ENCODE measurements around the gene PIK3R6.

Gene PIK3R6

DNA sequence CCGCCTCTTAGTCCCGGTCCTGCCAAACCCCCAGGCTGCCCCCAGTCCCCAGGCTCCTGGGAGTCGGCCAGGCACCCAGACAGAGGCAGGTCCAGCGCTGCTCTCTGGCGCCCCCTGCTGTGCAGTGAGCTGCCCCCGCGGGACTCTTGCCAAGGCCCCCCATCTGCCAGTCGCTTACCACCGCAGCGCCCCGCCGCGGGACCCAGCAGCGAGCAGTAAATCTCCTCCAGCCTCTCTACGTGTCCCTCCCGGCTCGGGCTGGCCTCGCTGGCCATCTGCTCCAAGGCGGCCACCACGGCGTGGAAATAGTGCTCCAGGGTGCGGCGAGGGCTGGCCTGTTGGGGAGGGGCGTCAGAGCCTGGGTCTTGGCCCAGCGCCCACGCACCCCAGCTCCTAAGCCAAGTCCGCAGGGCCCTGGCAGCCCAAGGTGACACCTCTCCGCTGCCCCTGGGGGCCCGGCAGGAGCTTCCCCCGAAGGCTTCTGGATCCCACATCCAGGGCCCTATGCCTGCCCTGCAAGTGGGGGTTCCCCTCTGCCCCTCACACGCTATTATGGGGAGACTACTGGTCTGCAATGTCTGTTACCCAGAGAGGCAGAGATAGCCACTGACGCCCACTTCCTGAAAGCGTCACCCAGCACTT lies 34.6 kb downstream of the PIK3R6 start:
- TF ChIP-seq, protein P1, sequence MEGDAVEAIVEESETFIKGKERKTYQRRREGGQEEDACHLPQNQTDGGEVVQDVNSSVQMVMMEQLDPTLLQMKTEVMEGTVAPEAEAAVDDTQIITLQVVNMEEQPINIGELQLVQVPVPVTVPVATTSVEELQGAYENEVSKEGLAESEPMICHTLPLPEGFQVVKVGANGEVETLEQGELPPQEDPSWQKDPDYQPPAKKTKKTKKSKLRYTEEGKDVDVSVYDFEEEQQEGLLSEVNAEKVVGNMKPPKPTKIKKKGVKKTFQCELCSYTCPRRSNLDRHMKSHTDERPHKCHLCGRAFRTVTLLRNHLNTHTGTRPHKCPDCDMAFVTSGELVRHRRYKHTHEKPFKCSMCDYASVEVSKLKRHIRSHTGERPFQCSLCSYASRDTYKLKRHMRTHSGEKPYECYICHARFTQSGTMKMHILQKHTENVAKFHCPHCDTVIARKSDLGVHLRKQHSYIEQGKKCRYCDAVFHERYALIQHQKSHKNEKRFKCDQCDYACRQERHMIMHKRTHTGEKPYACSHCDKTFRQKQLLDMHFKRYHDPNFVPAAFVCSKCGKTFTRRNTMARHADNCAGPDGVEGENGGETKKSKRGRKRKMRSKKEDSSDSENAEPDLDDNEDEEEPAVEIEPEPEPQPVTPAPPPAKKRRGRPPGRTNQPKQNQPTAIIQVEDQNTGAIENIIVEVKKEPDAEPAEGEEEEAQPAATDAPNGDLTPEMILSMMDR (IDR thresholded peaks at IDR 0.05; ENCODE audit: insufficient read depth, low read depth, low read length, missing control alignments) = peak; percentile 58
- DNase-seq (ENCODE audit: low read depth) = peak; percentile 33
- H3K4me3 ChIP-seq (ENCODE audit: low read depth, low read length) = no peak overlapping the region

DNA sequence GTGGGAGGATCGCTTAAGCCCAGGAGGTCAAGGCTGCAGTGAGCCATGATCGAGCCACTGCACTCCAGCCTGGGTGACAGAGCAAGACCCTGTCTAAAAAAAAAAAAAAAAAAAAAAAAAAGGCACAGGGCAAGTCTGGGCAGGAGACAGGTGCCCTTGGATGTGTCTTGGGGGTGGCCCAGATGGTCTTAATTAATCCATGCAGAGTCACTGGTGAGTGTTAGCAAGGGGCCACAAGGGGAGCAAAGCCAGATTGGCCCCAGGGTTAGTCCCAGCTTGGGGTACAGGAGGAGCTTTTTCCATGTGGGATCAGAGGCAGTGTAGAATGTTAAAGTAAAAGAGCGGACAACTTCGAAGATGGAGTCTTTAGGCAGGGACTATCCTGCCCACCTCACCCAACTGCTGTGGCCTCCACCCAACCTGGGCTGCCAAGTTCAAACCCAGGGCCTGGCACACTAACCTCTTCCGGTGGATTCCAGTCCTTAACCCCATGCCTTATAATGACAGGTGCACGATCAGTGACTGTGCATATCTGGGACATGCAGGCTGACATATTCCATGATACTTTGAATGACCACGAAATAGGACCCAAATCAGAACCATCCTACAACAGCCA lies 36.1 kb downstream of the PIK3R6 start:
- TF ChIP-seq, protein P1 (IDR thresholded peaks at IDR 0.05; ENCODE audit: insufficient read depth, low read depth, low read length, missing control alignments) = no peak
- DNase-seq (ENCODE audit: low read depth) = no peak
- no peak overlapping the region for H3K4me3 ChIP-seq (ENCODE audit: low read depth, low read length)

DNA sequence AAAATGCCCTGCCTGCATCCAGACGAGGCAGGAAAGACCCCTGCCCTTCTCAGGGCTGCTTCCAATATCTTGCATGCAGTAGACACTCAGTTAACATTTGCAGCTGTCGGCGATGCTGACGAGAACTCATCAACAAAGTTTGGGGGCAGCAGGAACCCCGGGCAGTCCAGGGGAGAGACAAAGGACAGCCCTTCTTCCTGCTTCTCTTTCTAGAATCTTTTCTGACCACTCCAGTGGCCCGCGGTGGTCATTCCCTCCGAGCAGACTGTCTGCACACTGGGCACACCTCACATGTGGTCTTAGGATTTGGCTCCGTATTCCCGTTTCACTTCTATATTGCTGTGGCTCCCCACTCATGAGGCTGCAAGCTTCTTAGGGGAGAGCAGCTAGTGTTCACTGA lies 37.3 kb downstream of the PIK3R6 start:
- TF ChIP-seq, protein P1 (IDR thresholded peaks at IDR 0.05; ENCODE audit: insufficient read depth, low read depth, low read length, missing control alignments) = no peak
- no peak for DNase-seq (ENCODE audit: low read depth)
- H3K4me3 ChIP-seq (ENCODE audit: low read depth, low read length) = no peak overlapping the region

DNA sequence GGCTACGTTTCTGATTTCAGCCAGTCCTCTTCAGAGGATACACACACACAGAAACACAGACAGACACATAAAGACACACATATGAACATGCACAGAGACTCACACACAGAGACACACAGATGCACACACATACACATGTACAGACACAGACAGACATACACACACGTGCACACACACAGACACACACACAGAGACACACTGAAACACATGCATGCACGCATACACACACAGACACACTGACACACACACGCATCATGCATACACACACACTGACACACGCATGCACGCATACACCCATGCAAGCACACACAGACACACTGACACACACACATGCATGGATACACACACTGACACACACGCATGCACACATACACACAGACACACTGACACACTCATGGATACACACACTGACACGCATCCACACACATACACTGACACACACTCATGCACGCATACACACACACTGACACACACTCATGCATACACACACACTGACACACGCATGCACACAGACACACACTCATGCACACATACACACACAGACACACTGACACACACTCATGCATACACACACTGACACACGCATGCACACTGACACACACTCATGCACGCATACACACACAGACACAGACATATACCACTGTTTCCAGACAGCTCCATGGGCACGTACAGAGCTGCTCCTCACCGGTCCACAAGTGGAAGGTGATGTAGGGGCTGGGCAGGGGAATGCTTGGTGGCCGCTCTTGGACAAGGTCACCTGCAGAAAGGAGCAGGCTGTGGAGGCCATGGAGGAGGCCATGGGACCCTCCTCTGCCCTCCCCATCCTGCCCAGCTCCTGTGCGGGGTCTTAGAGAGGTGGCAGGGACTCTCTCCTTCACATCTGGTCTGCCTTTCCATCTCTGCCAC lies 38.2 kb downstream of the PIK3R6 start:
- no peak for DNase-seq (ENCODE audit: low read depth)
- TF ChIP-seq, protein P1 (IDR thresholded peaks at IDR 0.05; ENCODE audit: insufficient read depth, low read depth, low read length, missing control alignments) = no peak
- H3K4me3 ChIP-seq (ENCODE audit: low read depth, low read length) = no peak overlapping the region

DNA sequence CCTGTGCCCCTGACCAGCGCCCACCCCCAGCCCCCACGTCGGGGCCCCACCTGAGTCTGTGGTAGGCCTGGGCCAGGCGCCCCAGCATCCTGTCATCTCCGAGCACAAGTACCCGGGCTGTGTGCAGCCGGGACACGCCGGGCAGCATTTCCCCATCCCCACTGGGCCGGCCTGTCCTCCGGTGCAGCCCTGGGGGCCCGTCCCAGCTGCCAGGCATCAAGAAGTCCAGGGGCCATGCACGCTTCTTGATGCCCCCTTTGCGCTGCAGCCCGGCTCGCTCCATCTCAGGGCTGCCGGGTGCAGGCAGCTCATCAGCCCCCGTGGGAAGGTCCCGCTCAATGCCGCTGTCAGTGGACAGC lies 39.0 kb downstream of the PIK3R6 start:
- DNase-seq (ENCODE audit: low read depth) = peak; percentile 1
- TF ChIP-seq, protein P1 (IDR thresholded peaks at IDR 0.05; ENCODE audit: insufficient read depth, low read depth, low read length, missing control alignments) = no peak
- no peak overlapping the region for H3K4me3 ChIP-seq (ENCODE audit: low read depth, low read length)

DNA sequence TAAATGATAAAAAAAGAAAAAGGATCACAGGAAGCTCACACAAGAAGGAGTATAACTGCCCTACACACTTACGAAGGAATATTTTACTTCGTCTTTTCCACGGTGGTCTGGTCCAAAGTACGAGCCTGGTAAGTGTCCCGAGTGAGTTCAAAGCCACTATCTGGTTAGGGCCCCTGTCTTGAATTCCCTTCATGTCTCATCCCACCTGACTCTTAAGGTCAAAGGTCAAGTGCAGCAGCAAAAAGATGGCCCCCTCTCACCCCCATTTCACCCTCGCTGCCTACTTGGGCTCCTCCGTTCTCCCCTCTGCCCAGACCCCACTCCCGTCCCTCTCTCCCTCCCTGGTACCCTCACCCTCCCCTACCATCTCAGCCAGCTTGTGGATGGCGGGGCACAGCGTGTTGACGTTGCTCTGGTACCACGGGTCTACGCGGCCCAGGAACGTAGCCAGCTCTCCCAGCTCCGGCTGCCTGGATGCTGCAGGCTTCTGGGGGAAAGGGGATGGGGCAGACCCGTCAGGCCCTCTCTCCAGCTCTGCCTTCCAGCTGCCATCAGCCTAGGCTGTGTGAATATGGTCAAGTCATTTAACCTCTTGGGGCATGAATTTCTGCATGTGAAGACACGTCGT lies 40.6 kb downstream of the PIK3R6 start:
- TF ChIP-seq, protein P1 (IDR thresholded peaks at IDR 0.05; ENCODE audit: insufficient read depth, low read depth, low read length, missing control alignments) = no peak
- H3K4me3 ChIP-seq (ENCODE audit: low read depth, low read length) = no peak overlapping the region
- DNase-seq (ENCODE audit: low read depth) = no peak

All from GM12865 (cell line).